ENCODE measurements around the gene POLRMT. TPM values are rescaled to one million over a fixed set of nuclear protein-coding genes. Genes with fewer than 3 reads are reported as not detected.

POLRMT gene
- total RNA-seq, 1 experiment from 2014 or later, result 104 TPM

- Histone ChIP-seq H3K79me1 (ENCODE audit: insufficient read depth, low read depth, low read length, poor library complexity, severe bottlenecking) (peaks cover 6% of the 10 kb centered on the region), H2BK5ac (ENCODE audit: insufficient read length, low read length) (no peak overlapping the region), H3K18ac (ENCODE audit: insufficient read length, low read depth, low read length) (no peak overlapping the region), H4K8ac (replicated peaks; ENCODE audit: insufficient read length, low read depth, low read length) (no peak overlapping the region), H2AK5ac (ENCODE audit: insufficient read length, low read length) (no peak overlapping the region), H4K20me1 (ENCODE audit: control insufficient read depth, insufficient read depth, insufficient read length) (peaks cover 2% of the 10 kb centered on the region), H3K14ac (ENCODE audit: insufficient read depth, low read length) (no peak overlapping the region), H3K79me2 (ENCODE audit: insufficient read depth, low read length) (peaks cover 51% of the 10 kb centered on the region), H3K27me3 (ENCODE audit: insufficient read depth, low read length) (no peaks in the 10 kb centered on the region), H3K4me1 (ENCODE audit: insufficient read depth, low read length) (no peaks in the 10 kb centered on the region; the same call in 1 of the 2 replicates), H2BK120ac (ENCODE audit: low read depth, low read length, poor library complexity, severe bottlenecking) (no peak overlapping the region), H3K4me2 (ENCODE audit: insufficient read depth, insufficient read length, low read length) (peak overlapping the region; percentile 7), H2AFZ (ENCODE audit: low read length) (no peak overlapping the region), H3K9me3 (ENCODE audit: control insufficient read depth, low read depth, low read length) (no peaks in the 10 kb centered on the region), H3K27ac (ENCODE audit: insufficient read length, low read depth, low read length) (no peak overlapping the region), H3K4ac (ENCODE audit: low read depth, low read length) (no peak overlapping the region), H3T11ph (ENCODE audit: low read length) (no peak overlapping the region), H2BK12ac (ENCODE audit: insufficient read length, low read depth, low read length) (no peak overlapping the region), H4K91ac (ENCODE audit: insufficient read length, low read depth, low read length) (no peak overlapping the region), H3K9ac (ENCODE audit: extremely low read depth, insufficient read length, low read length) (no peak overlapping the region), H4K5ac (ENCODE audit: insufficient read length, low read depth, low read length) (no peak overlapping the region), H2BK15ac (ENCODE audit: low read depth, low read length) (no peak overlapping the region), H3K23ac (ENCODE audit: insufficient read length, low read depth, low read length) (no peak overlapping the region), H3K23me2 (ENCODE audit: insufficient read length, low read depth, low read length, poor library complexity, severe bottlenecking) (peaks cover 15% of the 10 kb centered on the region), H2BK20ac (ENCODE audit: low read depth, low read length, poor library complexity, severe bottlenecking) (no peak overlapping the region), H3K56ac (ENCODE audit: insufficient read length, low read depth, low read length) (no peak overlapping the region)
- H3K9me3 Mint-ChIP-seq, result peaks cover 8% of the 10 kb centered on the region in 2 experiments
- WGBS (ENCODE audit: extremely low coverage, insufficient read length, low lambda C conversion rate), result no CpG with 5 or more reads among the region's 32 CpGs
- H3K27ac Mint-ChIP-seq, result peak overlapping the region in 2 of 3 experiments; percentile 18 to 47; a peak in 2 of 7 replicates
- peaks cover 9 to 30% (median 24%) of the 10 kb centered on the region in 3 experiments for H3K36me3 Mint-ChIP-seq (ENCODE audit: insufficient read depth in 1 of 3, low read depth in 3 of 3)
- peaks cover 12% of the 10 kb centered on the region for H3K27me3 Mint-ChIP-seq (ENCODE audit: low read depth)
- TF ChIP-seq CTCF (conservative IDR thresholded peaks at IDR 0.05), result no peak
- peak overlapping the region; percentile 86 to 91 for H3K4me3 Mint-ChIP-seq
- DNase-seq, result no peak
- H3K4me1 Mint-ChIP-seq, result peaks cover 24 to 41% of the 10 kb centered on the region in 2 experiments
These were observed 58.4 kb downstream of the POLRMT start for GRCh38 chr19:574658-575526.
